CD4-positive, alpha-beta memory T cell (primary cell): ENCODE results near the gene SMAD9. TPM values are rescaled to one million over a fixed set of nuclear protein-coding genes. Genes with fewer than 3 reads are reported as not detected.

ENCODE experiments used
- CTCF ChIA-PET: fragments of 350-600 bp; sonication (Branson Sonifier 250); formaldehyde crosslinking; loops from one replicate; lab custom pipeline; 2021; ENCODE audit warnings: inconsistent platforms; ENCODE audit not compliant: partially characterized antibody; lab: Charles Lee
- POLR2A ChIA-PET: fragments of 350-600 bp; sonication (Branson Sonifier 250); formaldehyde crosslinking; loops from one replicate; lab custom pipeline; 2021; ENCODE audit not compliant: partially characterized antibody; lab: Charles Lee
- DNase-seq, 5 donors: peaks; one replicate each; pipeline versions ENCODE4 v3.0.0 to v3.0.0-alpha.2; 2020 to 2022; ENCODE audit warnings: mixed read lengths in 1 of 5
- H3K27ac ChIP-seq: one replicate; pipeline ENCODE4 v1.7.0; 2013; ENCODE audit warnings: low read depth, low read length
- H3K27me3 ChIP-seq: 2 replicates; pipeline ENCODE4 v1.7.0; 2013; ENCODE audit warnings: mild to moderate bottlenecking, low read length, moderate library complexity; ENCODE audit not compliant: insufficient read depth
- H3K36me3 ChIP-seq: 2 replicates; pipeline ENCODE4 v1.7.0; 2013; ENCODE audit warnings: mild to moderate bottlenecking, low read length, moderate library complexity; ENCODE audit not compliant: insufficient read depth
- H3K4me1 ChIP-seq: 2 replicates; pipeline ENCODE4 v1.7.0; 2013; ENCODE audit warnings: mild to moderate bottlenecking, low read length, moderate library complexity; ENCODE audit not compliant: insufficient read depth
- H3K4me3 ChIP-seq, 2 donors: one replicate each; pipeline ENCODE4 v1.7.0; 2013; ENCODE audit warnings: low read length in 2 of 2, mild to moderate bottlenecking in 1 of 2
- H3K9me3 ChIP-seq, 2 donors: one replicate each; pipeline ENCODE4 v1.7.0; 2013; ENCODE audit warnings: low read length in 2 of 2, control low read depth in 1 of 2; ENCODE audit not compliant: control insufficient read depth in 1 of 2
- H3K27ac Mint-ChIP-seq, 7 donors: one replicate each; pipeline ENCODE4 v1.8.0; 2020 to 2021; ENCODE audit warnings: mixed read lengths in 7 of 7, mild to moderate bottlenecking in 6 of 7, inconsistent platforms in 3 of 7, moderate library complexity in 3 of 7
- H3K27me3 Mint-ChIP-seq, 2 donors: one replicate each; pipeline ENCODE4 v1.8.0; 2020 to 2021; ENCODE audit warnings: mixed read lengths in 2 of 2
- H3K36me3 Mint-ChIP-seq, 2 donors: one replicate each; pipeline ENCODE4 v1.8.0; 2020 to 2021; ENCODE audit warnings: mixed read lengths in 2 of 2, inconsistent platforms in 1 of 2, mild to moderate bottlenecking in 1 of 2
- H3K4me1 Mint-ChIP-seq, 4 donors: one replicate each; pipeline ENCODE4 v1.8.0; 2020 to 2021; ENCODE audit warnings: mixed read lengths in 4 of 4, mild to moderate bottlenecking in 1 of 4
- H3K4me3 Mint-ChIP-seq, 8 donors: one replicate each; pipeline ENCODE4 v1.8.0; 2020 to 2021; ENCODE audit warnings: mixed read lengths in 8 of 8, mild to moderate bottlenecking in 7 of 8, moderate library complexity in 6 of 8, inconsistent platforms in 3 of 8
- H3K9me3 Mint-ChIP-seq, 8 donors: one replicate each; pipeline ENCODE4 v1.8.0; 2020 to 2021; ENCODE audit warnings: mixed read lengths in 8 of 8, mild to moderate bottlenecking in 5 of 8, inconsistent platforms in 3 of 8, moderate library complexity in 1 of 8
- intact Hi-C: fragments of 100-400 bp; cut with micrococcal nuclease; formaldehyde crosslinking; loops from one replicate; pipeline ENCODE4 v1.15.1; 2023
- polyA plus RNA-seq, 2 donors: library from polyadenylated mRNA; unstranded; fragments of 300-500 nt; fragmentation: Illumina TruSeq; gene quantifications; one replicate each; pipeline ENCODE4 v1.2.3, GENCODE V29; 2021
- total RNA-seq, 2 experiments: library from RNA; stranded (reverse); gene quantifications; one replicate each; pipeline ENCODE4 v1.2.3, GENCODE V29; 2021

Gene SMAD9
- total and polyA plus RNA-seq, 4 experiments from 2014 or later: 0.10 TPM; not detected in 3

DNA sequence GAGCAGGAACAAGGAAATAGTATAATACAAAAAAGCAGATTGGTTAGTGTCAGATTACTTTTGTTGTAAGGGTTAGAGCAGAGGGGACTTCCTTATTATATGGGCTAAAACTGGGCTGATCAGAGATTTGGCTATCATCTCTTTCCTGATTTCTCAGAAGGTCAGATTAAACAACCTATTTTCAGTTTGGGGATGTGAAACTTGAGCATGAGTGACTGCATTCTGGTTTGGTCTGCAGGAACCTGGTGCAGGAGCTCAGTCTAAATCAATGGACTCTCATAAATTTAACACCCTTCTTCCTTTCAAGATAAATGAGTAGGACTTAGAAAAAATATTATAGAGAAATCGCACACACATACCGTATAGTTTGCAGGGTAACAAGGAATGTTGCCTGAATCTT, 113.9 kb downstream of the SMAD9 start:
- POLR2A ChIA-PET: no interaction called here
- Histone ChIP-seq H3K9me3 (no peaks in the 10 kb centered on the region), H3K36me3 (no peaks in the 10 kb centered on the region), H3K4me1 (no peaks in the 10 kb centered on the region), H3K27me3 (peaks cover 5% of the 10 kb centered on the region), H3K27ac (no peak overlapping the region), H3K4me3 (no peak overlapping the region)
- intact Hi-C loops: no loop called here
- no peak for DNase-seq
- CTCF ChIA-PET: interaction anchor here (0.6 kb wide), 1 partner anchor 15 kb away, joined by 3 read pairs; no protein-coding TSS in a partner anchor
- H3K4me3 Mint-ChIP-seq: no peak overlapping the region
- no peaks in the 10 kb centered on the region for H3K36me3 Mint-ChIP-seq
- no peak overlapping the region for H3K27ac Mint-ChIP-seq
- peaks cover 0 to 1% (median 0%) of the 10 kb centered on the region in 8 donors for H3K9me3 Mint-ChIP-seq
- H3K4me1 Mint-ChIP-seq: no peaks in the 10 kb centered on the region
- peaks cover 30 to 38% of the 10 kb centered on the region in 2 donors for H3K27me3 Mint-ChIP-seq

DNA sequence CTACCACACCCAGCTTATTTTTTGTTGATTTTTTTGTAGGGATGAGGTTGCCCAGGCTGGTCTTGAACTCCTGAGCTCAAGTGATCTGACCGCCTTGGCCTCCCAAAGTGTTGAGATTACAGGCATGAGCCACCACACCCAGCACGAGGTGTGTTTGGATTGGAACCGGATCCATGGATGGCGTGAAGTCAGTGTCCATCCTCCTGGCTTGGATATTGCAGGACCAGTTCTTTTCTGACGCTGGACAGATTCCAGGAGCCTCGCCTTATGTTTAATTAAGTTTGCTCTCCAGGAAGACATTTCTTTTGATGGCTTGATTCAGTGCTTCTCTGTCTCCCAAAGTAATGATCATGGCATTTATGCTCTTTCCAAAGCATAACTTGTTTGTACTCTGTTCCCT, 115.5 kb downstream of the SMAD9 start:
- ChIA-PET POLR2A (no interaction called here), CTCF (no interaction called here)
- H3K36me3 ChIP-seq: no peaks in the 10 kb centered on the region
- Mint-ChIP-seq H3K27me3 (peaks cover 27 to 32% of the 10 kb centered on the region in 2 donors), H3K4me1 (no peaks in the 10 kb centered on the region), H3K9me3 (peaks cover 0 to 1% (median 0%) of the 10 kb centered on the region in 8 donors), H3K4me3 (no peak overlapping the region), H3K36me3 (no peaks in the 10 kb centered on the region), H3K27ac (no peak overlapping the region)
- no peak for DNase-seq
- H3K9me3 ChIP-seq: no peaks in the 10 kb centered on the region
- H3K27ac ChIP-seq: no peak overlapping the region
- intact Hi-C loops: no loop called here
- no peak overlapping the region for H3K4me3 ChIP-seq
- H3K27me3 ChIP-seq: no peaks in the 10 kb centered on the region
- no peaks in the 10 kb centered on the region for H3K4me1 ChIP-seq

DNA sequence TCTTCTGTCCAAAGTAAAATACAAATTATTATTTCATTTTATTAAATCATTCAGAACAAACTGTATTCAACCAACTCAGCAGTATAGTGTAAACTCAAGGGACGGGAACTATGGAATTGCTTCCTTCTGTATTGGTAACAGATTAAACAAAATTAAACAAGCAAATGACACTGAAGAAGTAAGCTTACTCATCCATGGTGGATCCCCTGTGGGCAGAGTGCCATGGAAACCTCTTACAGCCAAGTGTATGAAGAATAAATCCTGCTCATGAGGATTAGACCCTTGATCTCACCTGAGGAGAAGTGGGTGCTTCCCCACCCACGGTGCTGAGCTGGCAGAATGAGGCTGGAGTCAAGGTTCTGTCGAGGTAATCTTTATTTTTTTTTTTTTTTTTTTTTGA, 119.0 kb downstream of the SMAD9 start:
- H3K36me3 ChIP-seq: no peaks in the 10 kb centered on the region
- no peak for DNase-seq
- Mint-ChIP-seq H3K27ac (no peak overlapping the region), H3K4me3 (no peak overlapping the region), H3K9me3 (no peaks in the 10 kb centered on the region), H3K27me3 (peaks cover 17 to 19% of the 10 kb centered on the region in 2 donors), H3K36me3 (no peaks in the 10 kb centered on the region), H3K4me1 (no peaks in the 10 kb centered on the region)
- POLR2A ChIA-PET: no interaction called here
- intact Hi-C loops: no loop called here
- H3K4me1 ChIP-seq: no peaks in the 10 kb centered on the region
- no peak overlapping the region for H3K27ac ChIP-seq
- CTCF ChIA-PET: no interaction called here
- H3K4me3 ChIP-seq: no peak overlapping the region
- H3K27me3 ChIP-seq: no peaks in the 10 kb centered on the region
- no peaks in the 10 kb centered on the region for H3K9me3 ChIP-seq

DNA sequence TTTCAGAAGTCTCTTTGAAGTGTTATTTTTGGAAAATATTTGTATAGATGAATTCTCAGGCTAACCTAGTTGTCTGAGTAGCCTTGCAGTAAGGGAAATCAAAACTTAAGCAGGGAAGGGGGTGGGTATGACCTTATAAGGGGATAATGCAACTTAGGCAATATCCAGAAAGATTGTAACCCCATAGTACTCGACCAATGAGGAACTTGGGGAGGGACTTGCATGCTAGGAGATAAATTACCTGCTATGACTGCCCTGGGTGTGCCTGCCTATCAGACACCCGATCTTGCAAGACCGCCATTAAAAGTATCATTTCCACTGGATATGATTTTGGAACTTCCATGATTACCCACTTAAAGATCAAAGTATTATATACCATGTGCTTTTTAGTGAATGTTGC, 124.0 kb downstream of the SMAD9 start:
- DNase-seq: no peak
- H3K36me3 ChIP-seq: no peaks in the 10 kb centered on the region
- H3K4me1 Mint-ChIP-seq: no peaks in the 10 kb centered on the region
- no peak overlapping the region for H3K4me3 ChIP-seq
- H3K27ac ChIP-seq: no peak overlapping the region
- no peaks in the 10 kb centered on the region for H3K36me3 Mint-ChIP-seq
- intact Hi-C loops: no loop called here
- H3K27ac Mint-ChIP-seq: no peak overlapping the region
- no peaks in the 10 kb centered on the region for H3K4me1 ChIP-seq
- no peaks in the 10 kb centered on the region for H3K9me3 Mint-ChIP-seq
- no peaks in the 10 kb centered on the region for H3K27me3 ChIP-seq
- H3K4me3 Mint-ChIP-seq: no peak overlapping the region
- ChIA-PET POLR2A (no interaction called here), CTCF (no interaction called here)
- H3K27me3 Mint-ChIP-seq: peaks cover 4 to 5% of the 10 kb centered on the region in 2 donors
- no peaks in the 10 kb centered on the region for H3K9me3 ChIP-seq

DNA sequence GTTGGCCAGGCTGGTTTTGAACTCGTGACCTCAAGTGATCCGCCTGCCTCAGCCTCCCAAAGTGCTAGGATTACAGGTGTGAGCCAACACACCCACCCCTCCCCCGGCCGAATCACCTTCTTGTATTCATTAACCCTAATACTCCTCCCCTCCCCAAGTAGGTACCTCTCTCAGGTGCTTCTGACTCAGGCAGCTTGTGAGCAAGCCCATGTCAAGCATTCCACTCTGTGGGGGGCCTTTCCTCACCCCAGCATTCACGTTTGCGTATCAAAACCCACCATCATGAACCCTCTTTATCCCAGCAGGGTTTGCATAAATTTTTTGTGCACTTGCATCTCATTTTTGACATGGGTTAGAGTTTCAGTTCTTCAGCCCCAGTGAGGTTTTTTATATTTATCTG, 124.6 kb downstream of the SMAD9 start:
- peaks cover 5% of the 10 kb centered on the region in 2 donors for H3K27me3 Mint-ChIP-seq
- no peak overlapping the region for H3K27ac Mint-ChIP-seq
- no peaks in the 10 kb centered on the region for H3K4me1 ChIP-seq
- no peak for DNase-seq
- intact Hi-C loops: no loop called here
- no peak overlapping the region for H3K4me3 Mint-ChIP-seq
- no peaks in the 10 kb centered on the region for H3K9me3 ChIP-seq
- no peaks in the 10 kb centered on the region for H3K9me3 Mint-ChIP-seq
- no peak overlapping the region for H3K4me3 ChIP-seq
- no peaks in the 10 kb centered on the region for H3K36me3 Mint-ChIP-seq
- no peaks in the 10 kb centered on the region for H3K36me3 ChIP-seq
- ChIA-PET POLR2A (no interaction called here), CTCF (no interaction called here)
- no peaks in the 10 kb centered on the region for H3K27me3 ChIP-seq
- no peaks in the 10 kb centered on the region for H3K4me1 Mint-ChIP-seq
- no peak overlapping the region for H3K27ac ChIP-seq

Other genes with a start within 250 kb of the SMAD9 start
- not detected for gene SERTM1, start 246.2 kb downstream of the SMAD9 start, total RNA-seq
- gene SERTM1, start 246.2 kb downstream of the SMAD9 start, polyA plus RNA-seq: not detected
- gene RFXAP, start 101.0 kb downstream of the SMAD9 start, total RNA-seq: 1 to 10 TPM; 8.8 to 9.9 TPM
- gene RFXAP, start 101.0 kb downstream of the SMAD9 start, polyA plus RNA-seq: 1 to 10 TPM; 1.6 to 2.8 TPM
- 10 to 100 TPM; 23.3 to 25.5 TPM for gene ALG5, start 79.1 kb upstream of the SMAD9 start, total RNA-seq
- 100 to 1,000 TPM in 1 of 2 donors, 10 to 100 TPM in 1; 74.4 to 116 TPM for gene ALG5, start 79.1 kb upstream of the SMAD9 start, polyA plus RNA-seq
- gene EXOSC8, start 80.5 kb upstream of the SMAD9 start, total RNA-seq: 10 to 100 TPM; 71.4 to 75.3 TPM
- gene EXOSC8, start 80.5 kb upstream of the SMAD9 start, polyA plus RNA-seq: 100 to 1,000 TPM in 1 of 2 donors, 10 to 100 TPM in 1; 64.3 to 103 TPM
- gene SUPT20H, start 139.4 kb upstream of the SMAD9 start, total RNA-seq: 100 to 1,000 TPM; 104 to 105 TPM
- 10 to 100 TPM; 59.9 to 66.2 TPM for gene SUPT20H, start 139.4 kb upstream of the SMAD9 start, polyA plus RNA-seq
- gene CSNK1A1L, start 185.4 kb upstream of the SMAD9 start, total RNA-seq: not detected
- gene CSNK1A1L, start 185.4 kb upstream of the SMAD9 start, polyA plus RNA-seq: not detected